SK-N-DZ (cell line): Measurements from ENCODE around the gene ASCL2.
"Not testable (repeated sequence)": the region's sequence is repeated elsewhere in the genome, so short reads cannot be mapped to it uniquely, and the experiment has no call there.

ENCODE experiments used
- DNase-seq: peaks from one replicate; pipeline ENCODE4 v3.0.0-alpha.2; 2015; ENCODE audit warnings: low spot score

The ASCL2 gene

GRCh38 chr11:2260491-2261364, 9.7 kb downstream of the ASCL2 start:
- no peak for DNase-seq

GRCh38 chr11:2259897-2260451, 10.4 kb downstream of the ASCL2 start:
- DNase-seq, result no peak

- no peak for DNase-seq
Measured at GRCh38 chr11:2259466-2259830, 10.9 kb downstream of the ASCL2 start.

GRCh38 chr11:2258501-2259465, 11.6 kb downstream of the ASCL2 start:
- no peak for DNase-seq

- no peak for DNase-seq
Measured at GRCh38 chr11:2256951-2257700, 13.3 kb downstream of the ASCL2 start.

GRCh38 chr11:2256293-2256913, 14.0 kb downstream of the ASCL2 start:
- no peak for DNase-seq

GRCh38 chr11:2252018-2252417, 18.4 kb downstream of the ASCL2 start:
- DNase-seq, result no peak

GRCh38 chr11:2251138-2251537, 19.2 kb downstream of the ASCL2 start:
- no peak for DNase-seq

GRCh38 chr11:2250485-2250884, 19.9 kb downstream of the ASCL2 start:
- no peak for DNase-seq

- no peak for DNase-seq
Measured at GRCh38 chr11:2250041-2250440, 20.3 kb downstream of the ASCL2 start.

GRCh38 chr11:2249189-2249916, 21.0 kb downstream of the ASCL2 start:
- DNase-seq, result no peak

- DNase-seq, result no peak
Measured at GRCh38 chr11:2248762-2249161, 21.6 kb downstream of the ASCL2 start.

- no peak for DNase-seq
Measured at GRCh38 chr11:2248242-2248641, 22.1 kb downstream of the ASCL2 start.

- peak; percentile 42 for DNase-seq
Measured at GRCh38 chr11:2247496-2247895, 22.9 kb downstream of the ASCL2 start.

- DNase-seq, result no peak
Measured at GRCh38 chr11:2240834-2241233, 29.6 kb downstream of the ASCL2 start.

- no peak for DNase-seq
Measured at GRCh38 chr11:2237457-2238238, 32.7 kb downstream of the ASCL2 start.

GRCh38 chr11:2236381-2237134, 33.8 kb downstream of the ASCL2 start:
- DNase-seq, result not testable (repeated sequence)

- DNase-seq, result no peak
Measured at GRCh38 chr11:2235588-2236326, 34.6 kb downstream of the ASCL2 start.
